Hepatocyte (in vitro differentiated cells): ENCODE measurements around the gene GSC2. TPM values are rescaled to one million over a fixed set of nuclear protein-coding genes. Genes with fewer than 3 reads are reported as not detected.

Source experiments
- DNase-seq: peaks from one replicate; pipeline ENCODE4 v3.0.0-alpha.2; 2016; ENCODE audit warnings: low spot score
- H2AFZ ChIP-seq: fragments of 200-600 bp; sonication (generic); 2 replicates; pipeline ENCODE4 v1.6.0; 2016; ENCODE audit warnings: antibody characterized with exemption, mild to moderate bottlenecking
- H3K27ac ChIP-seq: fragments of 200-600 bp; sonication (generic); 2 replicates; pipeline ENCODE4 v1.5.1; 2016; ENCODE audit warnings: mild to moderate bottlenecking
- H3K27me3 ChIP-seq: fragments of 200-600 bp; sonication (generic); 2 replicates; pipeline ENCODE4 v1.6.1; 2016
- H3K36me3 ChIP-seq: fragments of 200-600 bp; sonication (generic); replicated peaks from 2 replicates; pipeline ENCODE4 v1.5.1; 2016; ENCODE audit warnings: low read depth; ENCODE audit not compliant: insufficient read depth
- H3K4me1 ChIP-seq: fragments of 200-600 bp; sonication (generic); 2 replicates; pipeline ENCODE4 v1.5.1; 2016; ENCODE audit warnings: mild to moderate bottlenecking, moderate library complexity; ENCODE audit not compliant: insufficient read depth
- H3K4me2 ChIP-seq: fragments of 200-600 bp; sonication (generic); 2 replicates; pipeline ENCODE4 v1.6.0; 2016
- H3K4me3 ChIP-seq: fragments of 200-600 bp; sonication (generic); 2 replicates; pipeline ENCODE4 v1.5.1; 2016; ENCODE audit warnings: mild to moderate bottlenecking
- H3K79me2 ChIP-seq: fragments of 200-600 bp; sonication (generic); 2 replicates; pipeline ENCODE4 v1.6.0; 2017; ENCODE audit warnings: mild to moderate bottlenecking
- H3K9me2 ChIP-seq: fragments of 200-600 bp; sonication (generic); replicated peaks from 2 replicates; pipeline ENCODE4 v1.6.0; 2017; ENCODE audit warnings: mild to moderate bottlenecking; ENCODE audit not compliant: insufficient read depth
- H3K9me3 ChIP-seq: fragments of 200-600 bp; sonication (generic); 2 replicates; pipeline ENCODE4 v1.5.1; 2016; ENCODE audit warnings: low read depth, mild to moderate bottlenecking
- H4K20me1 ChIP-seq: fragments of 200-600 bp; sonication (generic); 2 replicates; pipeline ENCODE4 v1.6.0; 2016; ENCODE audit warnings: mild to moderate bottlenecking; ENCODE audit not compliant: insufficient read depth, poor library complexity, severe bottlenecking
- EZH2 ChIP-seq: fragments of 200-600 bp; sonication (generic); IDR thresholded peaks from 2 replicates; pipeline ENCODE4 v1.6.1; 2016; ENCODE audit warnings: antibody characterized with exemption, mild to moderate bottlenecking, borderline replicate concordance
- EZH2phosphoT487 ChIP-seq: fragments of 200-600 bp; sonication (generic); IDR thresholded peaks from one replicate; pipeline ENCODE4 v1.6.1; 2018; ENCODE audit warnings: antibody characterized with exemption, mild to moderate bottlenecking, low read depth, moderate library complexity; ENCODE audit not compliant: unreplicated experiment, severe bottlenecking
- WGBS: methylation state at CpG from one replicate; pipeline ENCODE4 v1.1.6; 2016; ENCODE audit warnings: low lambda C conversion rate; ENCODE audit errors: missing lambda C conversion rate; 5-methylcytosine and 5-hydroxymethylcytosine counted together
- polyA plus RNA-seq: library from polyadenylated mRNA; unstranded; fragments of >200 nt; fragmentation: Nextera tagmentation; extraction: Ambion mirVana; gene quantifications from 2 replicates; pipeline ENCODE4 v1.2.1, GENCODE V29; 2016
- total RNA-seq: library from RNA; depleted of rRNA; stranded (reverse); fragments of >200 nt; gene quantifications from 2 replicates; pipeline ENCODE4 v1.2.3, GENCODE V29; 2014
- TF ChIP-seq, protein P1 (sequence below): fragments of 200-600 bp; sonication (generic); IDR thresholded peaks from 2 replicates; pipeline ENCODE4 v1.5.1; 2016; ENCODE audit warnings: antibody characterized with exemption, mild to moderate bottlenecking; ENCODE audit not compliant: poor library complexity

GSC2 gene
- total and polyA plus RNA-seq, 2 experiments from 2014 or later, result not detected

DNA sequence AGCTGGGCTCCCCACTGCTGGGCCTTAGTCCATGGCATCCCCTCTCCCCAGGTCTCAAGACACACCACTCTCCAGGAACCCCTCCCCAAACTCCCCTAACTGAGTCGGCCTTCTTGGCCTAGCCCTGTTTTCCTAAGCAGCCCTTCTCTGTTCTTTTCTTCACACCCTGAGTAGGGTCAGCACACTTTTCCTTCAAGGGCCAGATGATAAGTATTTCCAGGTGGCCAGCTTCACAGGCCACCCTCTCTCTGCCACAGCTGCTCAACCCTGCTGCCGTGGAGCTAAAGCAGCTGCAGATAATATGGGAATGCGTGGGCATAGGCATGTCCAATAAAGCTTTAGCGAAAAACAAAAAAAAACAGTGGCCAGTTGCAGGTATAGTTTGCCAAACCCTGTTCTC is 51.9 kb downstream of the GSC2 start:
- Histone ChIP-seq H3K9me3 (no peaks in the 10 kb centered on the region), H2AFZ (no peak overlapping the region), H3K79me2 (peaks cover 92% of the 10 kb centered on the region), H3K4me3 (no peak overlapping the region), H3K9me2 (no peaks in the 10 kb centered on the region), H4K20me1 (peaks cover 48% of the 10 kb centered on the region), H3K4me2 (no peak overlapping the region), H3K27ac (no peak overlapping the region), H3K27me3 (no peaks in the 10 kb centered on the region), H3K36me3 (no peaks in the 10 kb centered on the region), H3K4me1 (no peaks in the 10 kb centered on the region)
- no peak for DNase-seq
- TF ChIP-seq, protein P1, sequence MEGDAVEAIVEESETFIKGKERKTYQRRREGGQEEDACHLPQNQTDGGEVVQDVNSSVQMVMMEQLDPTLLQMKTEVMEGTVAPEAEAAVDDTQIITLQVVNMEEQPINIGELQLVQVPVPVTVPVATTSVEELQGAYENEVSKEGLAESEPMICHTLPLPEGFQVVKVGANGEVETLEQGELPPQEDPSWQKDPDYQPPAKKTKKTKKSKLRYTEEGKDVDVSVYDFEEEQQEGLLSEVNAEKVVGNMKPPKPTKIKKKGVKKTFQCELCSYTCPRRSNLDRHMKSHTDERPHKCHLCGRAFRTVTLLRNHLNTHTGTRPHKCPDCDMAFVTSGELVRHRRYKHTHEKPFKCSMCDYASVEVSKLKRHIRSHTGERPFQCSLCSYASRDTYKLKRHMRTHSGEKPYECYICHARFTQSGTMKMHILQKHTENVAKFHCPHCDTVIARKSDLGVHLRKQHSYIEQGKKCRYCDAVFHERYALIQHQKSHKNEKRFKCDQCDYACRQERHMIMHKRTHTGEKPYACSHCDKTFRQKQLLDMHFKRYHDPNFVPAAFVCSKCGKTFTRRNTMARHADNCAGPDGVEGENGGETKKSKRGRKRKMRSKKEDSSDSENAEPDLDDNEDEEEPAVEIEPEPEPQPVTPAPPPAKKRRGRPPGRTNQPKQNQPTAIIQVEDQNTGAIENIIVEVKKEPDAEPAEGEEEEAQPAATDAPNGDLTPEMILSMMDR, result no peak
- TF ChIP-seq EZH2, result no peak
- TF ChIP-seq EZH2phosphoT487, result no peak
- WGBS, result 70% methylated on average over 4 of the region's 4 CpGs

DNA sequence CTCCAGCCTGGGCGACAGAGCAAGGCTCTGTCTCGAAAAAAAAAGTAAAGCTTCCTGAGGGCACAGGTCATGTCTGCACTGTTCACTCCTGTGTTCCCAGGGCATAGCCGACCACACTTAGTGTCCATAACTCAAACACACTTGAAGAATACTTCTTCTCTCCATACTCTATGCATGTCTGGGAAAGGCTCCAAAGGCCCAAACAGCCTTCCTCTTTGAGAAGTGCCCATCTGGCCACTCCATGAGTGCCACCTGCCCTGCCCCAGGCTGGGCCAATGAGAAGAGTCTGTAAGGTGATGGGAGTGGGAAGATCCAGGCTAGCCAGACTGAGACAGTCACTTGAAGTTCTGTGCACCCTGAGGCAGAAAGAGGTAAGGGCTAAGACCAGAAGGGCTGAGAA is 52.6 kb downstream of the GSC2 start:
- peaks cover 42% of the 10 kb centered on the region for H4K20me1 ChIP-seq
- no peaks in the 10 kb centered on the region for H3K4me1 ChIP-seq
- no peak overlapping the region for H3K4me3 ChIP-seq
- H3K9me2 ChIP-seq, result no peaks in the 10 kb centered on the region
- no peaks in the 10 kb centered on the region for H3K27me3 ChIP-seq
- no peak for TF ChIP-seq EZH2
- no peak for TF ChIP-seq EZH2phosphoT487
- TF ChIP-seq, protein P1, result no peak
- no peak overlapping the region for H3K4me2 ChIP-seq
- 93% methylated on average over 3 of the region's 3 CpGs for WGBS
- H3K9me3 ChIP-seq, result no peaks in the 10 kb centered on the region
- peaks cover 85% of the 10 kb centered on the region for H3K79me2 ChIP-seq
- no peak for DNase-seq
- H3K27ac ChIP-seq, result no peak overlapping the region
- no peak overlapping the region for H2AFZ ChIP-seq
- no peaks in the 10 kb centered on the region for H3K36me3 ChIP-seq

Other genes starting within 250 kb of the GSC2 start
- 6.3 and 7.9 TPM in 2 replicates for gene DGCR6, start 244.0 kb downstream of the GSC2 start, total RNA-seq
- 6.8 and 8.9 TPM in 2 replicates for gene DGCR6, start 244.0 kb downstream of the GSC2 start, polyA plus RNA-seq
- gene PRODH, start 214.0 kb downstream of the GSC2 start, total RNA-seq, result 27.2 and 27.9 TPM in 2 replicates
- gene PRODH, start 214.0 kb downstream of the GSC2 start, polyA plus RNA-seq, result 26.4 and 27.9 TPM in 2 replicates
- 45.2 and 61.5 TPM in 2 replicates for gene DGCR2, start 27.9 kb downstream of the GSC2 start, total RNA-seq
- 62.4 and 67.2 TPM in 2 replicates for gene DGCR2, start 27.9 kb downstream of the GSC2 start, polyA plus RNA-seq
- gene TSSK2, start 19.0 kb downstream of the GSC2 start, total RNA-seq, result not detected in 2 replicates
- not detected in 2 replicates for gene TSSK2, start 19.0 kb downstream of the GSC2 start, polyA plus RNA-seq
- gene ESS2, start 5.6 kb downstream of the GSC2 start, total RNA-seq, result 7.6 and 9.0 TPM in 2 replicates
- gene ESS2, start 5.6 kb downstream of the GSC2 start, polyA plus RNA-seq, result 11.4 and 11.7 TPM in 2 replicates
- gene SLC25A1, start 28.4 kb upstream of the GSC2 start, total RNA-seq, result 162 and 187 TPM in 2 replicates
- gene SLC25A1, start 28.4 kb upstream of the GSC2 start, polyA plus RNA-seq, result 395 and 422 TPM in 2 replicates
- gene CLTCL1, start 141.4 kb upstream of the GSC2 start, total RNA-seq, result 2.2 and 4.3 TPM in 2 replicates
- 3.7 and 6.1 TPM in 2 replicates for gene CLTCL1, start 141.4 kb upstream of the GSC2 start, polyA plus RNA-seq